Vagina (tissue), 2 donors: ENCODE measurements around the gene MACROD2.
"Not testable (repeated sequence)": the region's sequence is repeated elsewhere in the genome, so short reads cannot be mapped to it uniquely, and the experiment has no call there.

Experiments
- CTCF ChIP-seq, 3 experiments: fragments of 450-650 bp in 2 of 3; fragments of 200-600 bp in 1 of 3; sonication (generic) in 1 of 3; IDR thresholded peaks; one replicate each; pipeline ENCODE4 v1.5.1; 2017 to 2019; ENCODE audit warnings: antibody characterized with exemption in 3 of 3, mild to moderate bottlenecking in 2 of 3, moderate library complexity in 2 of 3
- POLR2A ChIP-seq, 2 donors: fragments of 450-650 bp; IDR thresholded peaks; one replicate each; pipeline ENCODE4 v1.6.1; 2017; ENCODE audit warnings: antibody characterized with exemption in 2 of 2, mild to moderate bottlenecking in 2 of 2, moderate library complexity in 2 of 2
- POLR2AphosphoS5 ChIP-seq, 2 donors: sonication (generic); formaldehyde crosslinking; IDR thresholded peaks; one replicate each; pipeline ENCODE4 v1.9.0; 2017; ENCODE audit warnings: antibody characterized with exemption in 2 of 2, mild to moderate bottlenecking in 2 of 2, low read depth in 1 of 2; ENCODE audit not compliant: insufficient read depth in 1 of 2

- TF ChIP-seq POLR2A (IDR thresholded peaks at IDR 0.05); POLR2AphosphoS5 (IDR thresholded peaks at IDR 0.05; ENCODE audit: insufficient read depth in 1 of 2, low read depth in 1 of 2); CTCF (IDR thresholded peaks at IDR 0.05): not testable (repeated sequence)
Observed at GRCh38 chr20:15016875-15017274, 1021.6 kb downstream of the MACROD2 start.
